Measurements from ENCODE around the gene UEVLD. TPM values are rescaled to one million over a fixed set of nuclear protein-coding genes. Genes with fewer than 3 reads are reported as not detected.

Gene UEVLD
- total RNA-seq, 1 donor from 2014 or later, result 42.0 TPM

GRCh38 chr11:18575361-18575760 lies 13.2 kb downstream of the UEVLD start:
- no peaks in the 10 kb centered on the region for H3K36me3 ChIP-seq (ENCODE audit: control insufficient read depth, insufficient read depth, low read length)
- H3K4me3 ChIP-seq (ENCODE audit: low read depth, low read length), result no peak overlapping the region
- no peaks in the 10 kb centered on the region for H3K27me3 ChIP-seq (ENCODE audit: control insufficient read depth, insufficient read depth, low read length)
- DNase-seq (ENCODE audit: low read depth), result no peak
- TF ChIP-seq CTCF (IDR thresholded peaks at IDR 0.05; ENCODE audit: insufficient read depth, low read length, poor library complexity, severe bottlenecking), result no peak

GRCh38 chr11:18567081-18567480 lies 21.5 kb downstream of the UEVLD start:
- no peaks in the 10 kb centered on the region for H3K27me3 ChIP-seq (ENCODE audit: control insufficient read depth, insufficient read depth, low read length)
- no peak for DNase-seq (ENCODE audit: low read depth)
- no peaks in the 10 kb centered on the region for H3K36me3 ChIP-seq (ENCODE audit: control insufficient read depth, insufficient read depth, low read length)
- no peak for TF ChIP-seq CTCF (IDR thresholded peaks at IDR 0.05; ENCODE audit: insufficient read depth, low read length, poor library complexity, severe bottlenecking)
- H3K4me3 ChIP-seq (ENCODE audit: low read depth, low read length), result no peak overlapping the region

GRCh38 chr11:18566406-18566805 lies 22.1 kb downstream of the UEVLD start:
- Histone ChIP-seq H3K4me3 (ENCODE audit: low read depth, low read length) (no peak overlapping the region), H3K36me3 (ENCODE audit: control insufficient read depth, insufficient read depth, low read length) (no peaks in the 10 kb centered on the region), H3K27me3 (ENCODE audit: control insufficient read depth, insufficient read depth, low read length) (no peaks in the 10 kb centered on the region)
- no peak for DNase-seq (ENCODE audit: low read depth)
- TF ChIP-seq CTCF (IDR thresholded peaks at IDR 0.05; ENCODE audit: insufficient read depth, low read length, poor library complexity, severe bottlenecking), result no peak

- no peak overlapping the region for H3K4me3 ChIP-seq (ENCODE audit: low read depth, low read length)
- no peaks in the 10 kb centered on the region for H3K27me3 ChIP-seq (ENCODE audit: control insufficient read depth, insufficient read depth, low read length)
- TF ChIP-seq CTCF (IDR thresholded peaks at IDR 0.05; ENCODE audit: insufficient read depth, low read length, poor library complexity, severe bottlenecking), result no peak
- no peak for DNase-seq (ENCODE audit: low read depth)
- H3K36me3 ChIP-seq (ENCODE audit: control insufficient read depth, insufficient read depth, low read length), result no peaks in the 10 kb centered on the region
These were observed 24.4 kb downstream of the UEVLD start for GRCh38 chr11:18564149-18564548.

- TF ChIP-seq CTCF (IDR thresholded peaks at IDR 0.05; ENCODE audit: insufficient read depth, low read length, poor library complexity, severe bottlenecking), result no peak
- Histone ChIP-seq H3K27me3 (ENCODE audit: control insufficient read depth, insufficient read depth, low read length) (no peaks in the 10 kb centered on the region), H3K36me3 (ENCODE audit: control insufficient read depth, insufficient read depth, low read length) (no peaks in the 10 kb centered on the region), H3K4me3 (ENCODE audit: low read depth, low read length) (no peak overlapping the region)
- DNase-seq (ENCODE audit: low read depth), result no peak
These were observed 25.3 kb downstream of the UEVLD start for GRCh38 chr11:18563090-18563730.

- H3K36me3 ChIP-seq (ENCODE audit: control insufficient read depth, insufficient read depth, low read length), result no peaks in the 10 kb centered on the region
- no peak for DNase-seq (ENCODE audit: low read depth)
- H3K27me3 ChIP-seq (ENCODE audit: control insufficient read depth, insufficient read depth, low read length), result no peaks in the 10 kb centered on the region
- no peak for TF ChIP-seq CTCF (IDR thresholded peaks at IDR 0.05; ENCODE audit: insufficient read depth, low read length, poor library complexity, severe bottlenecking)
- H3K4me3 ChIP-seq (ENCODE audit: low read depth, low read length), result no peak overlapping the region
These were observed 40.5 kb downstream of the UEVLD start for GRCh38 chr11:18548001-18548400.
